ENCODE data around the gene PHKB.

GRCh38 chr16:47667956-47668355, 206.8 kb downstream of the PHKB start:
- TF ChIP-seq EZH2 (IDR thresholded peaks at IDR 0.05; ENCODE audit: low read depth) (no peak), CTCF (conservative IDR thresholded peaks at IDR 0.05) (no peak)

Measured in PC-9 (cell line).